GM20000 (cell line): Measurements from ENCODE around the gene CNOT4.

ENCODE experiments used
- DNase-seq: peaks from one replicate; pipeline ENCODE4 v3.0.0; 2012; ENCODE audit warnings: low spot score
- CTCF ChIP-seq: IDR thresholded peaks from 2 replicates; pipeline ENCODE4 v1.5.1; 2012; ENCODE audit warnings: mild to moderate bottlenecking, control low read depth; ENCODE audit errors: extremely low read depth, missing control alignments

The CNOT4 gene

GRCh38 chr7:135341049-135341448, 168.9 kb downstream of the CNOT4 start:
- TF ChIP-seq CTCF: no peak
- DNase-seq: no peak

DNA sequence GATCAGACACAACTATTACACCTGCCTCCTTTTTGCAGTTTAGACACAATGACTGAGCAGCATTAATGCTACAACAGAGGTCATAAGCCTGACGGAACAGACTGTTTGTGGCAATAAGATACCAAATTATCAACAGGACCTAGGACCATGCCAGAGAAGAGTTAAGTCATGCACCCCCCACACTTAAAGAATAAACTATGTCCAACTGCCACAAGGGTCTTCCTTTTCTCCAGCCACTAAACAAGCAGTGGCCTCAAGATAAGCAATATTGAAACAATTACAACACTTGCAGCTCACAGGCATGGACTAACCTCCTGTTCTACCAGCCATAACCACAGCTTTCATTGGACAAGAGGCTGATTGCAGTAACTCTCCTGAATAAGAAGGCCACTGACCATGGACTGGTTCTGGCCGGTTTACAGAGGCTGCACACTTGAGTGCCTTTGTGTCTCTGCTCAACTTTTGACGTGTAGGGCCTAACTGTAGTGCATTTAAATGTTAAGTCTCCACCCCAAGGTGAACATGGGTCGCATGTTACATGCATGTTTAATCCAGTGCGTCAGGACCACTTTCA, 171.8 kb downstream of the CNOT4 start:
- DNase-seq: no peak
- TF ChIP-seq CTCF: no peak

GRCh38 chr7:135337506-135337905, 172.4 kb downstream of the CNOT4 start:
- TF ChIP-seq CTCF: no peak
- no peak for DNase-seq

GRCh38 chr7:135335628-135336139, 174.2 kb downstream of the CNOT4 start:
- peak; percentile 55 for DNase-seq
- TF ChIP-seq CTCF: peak; percentile 33

GRCh38 chr7:135334830-135335543, 174.9 kb downstream of the CNOT4 start:
- no peak for TF ChIP-seq CTCF
- DNase-seq: no peak

DNA sequence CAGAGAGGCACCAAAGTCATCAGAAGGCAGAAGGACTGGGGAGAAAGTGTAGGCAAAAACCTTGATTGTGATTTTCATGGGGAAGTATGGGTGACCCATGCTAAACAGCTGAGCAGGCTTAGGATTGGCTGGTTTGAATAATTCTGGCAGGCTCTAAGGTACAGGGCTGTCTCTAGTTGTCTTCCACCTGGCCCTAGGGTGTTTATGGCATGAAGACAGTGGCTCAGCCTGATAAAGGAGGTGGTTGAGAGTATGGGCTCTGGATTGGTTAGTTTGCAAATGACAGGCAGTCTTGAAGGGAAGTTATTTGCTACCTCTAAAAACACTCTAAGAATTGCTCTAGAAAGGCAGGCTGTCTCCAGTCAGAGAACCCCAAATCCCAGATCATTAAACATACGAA, 176.0 kb downstream of the CNOT4 start:
- TF ChIP-seq CTCF: no peak
- no peak for DNase-seq

GRCh38 chr7:135333200-135333599, 176.7 kb downstream of the CNOT4 start:
- no peak for TF ChIP-seq CTCF
- no peak for DNase-seq
